Heart right ventricle (tissue), 16 donors: ENCODE results near the gene RCBTB2. TPM values are rescaled to one million over a fixed set of nuclear protein-coding genes. Genes with fewer than 3 reads are reported as not detected.

ENCODE experiments used
- ATAC-seq, 8 donors: fragments of 200-7000 bp; cut with Tn5 transposase; one replicate each; pipeline ENCODE4 v1.9.1; 2020; ENCODE audit warnings: mild to moderate bottlenecking in 8 of 8, moderate library complexity in 8 of 8, moderate number of reproducible peaks in 1 of 8
- DNase-seq, 2 donors: peaks; one replicate each; pipeline ENCODE4 v3.0.0-alpha.2; 2020
- H3K27ac ChIP-seq, 10 donors: fragments of 200-600 bp; sonication (generic) in 2 of 10; one replicate each; pipeline versions ENCODE4 v1.5.0 to v1.8.0; 2020 to 2022; ENCODE audit warnings: mild to moderate bottlenecking in 3 of 10
- H3K27me3 ChIP-seq, 7 donors: fragments of 200-600 bp; one replicate each; pipeline ENCODE4 v1.8.0; 2021 to 2022; ENCODE audit warnings: mild to moderate bottlenecking in 2 of 7
- H3K36me3 ChIP-seq, 9 donors: fragments of 200-600 bp; sonication (generic) in 1 of 9; one replicate each; pipeline versions ENCODE4 v1.5.0 to v1.8.0; 2020 to 2022; ENCODE audit warnings: mild to moderate bottlenecking in 2 of 9
- H3K4me1 ChIP-seq, 9 donors: fragments of 200-600 bp; sonication (generic) in 1 of 9; one replicate each; pipeline versions ENCODE4 v1.5.0 to v1.8.0; 2020 to 2022; ENCODE audit warnings: mild to moderate bottlenecking in 4 of 9
- H3K4me3 ChIP-seq, 10 donors: fragments of 200-600 bp; sonication (generic) in 2 of 10; one replicate each; pipeline versions ENCODE4 v1.5.0 to v1.8.0; 2020 to 2022; ENCODE audit warnings: mild to moderate bottlenecking in 7 of 10, moderate library complexity in 2 of 10
- H3K9me3 ChIP-seq, 11 donors: fragments of 200-600 bp in 10 of 11; sonication (generic) in 2 of 11; one replicate each; pipeline versions ENCODE4 v1.5.0 to v1.8.0; 2013 to 2022; ENCODE audit warnings: mild to moderate bottlenecking in 2 of 11, control low read depth in 1 of 11, moderate library complexity in 1 of 11
- CTCF ChIP-seq, 9 donors: fragments of 200-600 bp; sonication (generic) in 2 of 9; IDR thresholded peaks; one replicate each; pipeline versions ENCODE4 v1.5.0 to v1.8.0; 2021 to 2022; ENCODE audit warnings: antibody characterized with exemption in 9 of 9, mild to moderate bottlenecking in 5 of 9, moderate library complexity in 1 of 9
- WGBS, 2 donors: extraction: QIAGEN DNeasy Blood & Tissue Kit; methylation state at CpG; one replicate each; pipeline ENCODE4 v1.1.7; 2013; ENCODE audit warnings: inconsistent platforms in 1 of 2; 5-methylcytosine and 5-hydroxymethylcytosine counted together
- intact Hi-C, 10 donors: fragments of 100-400 bp; cut with DNase I; formaldehyde crosslinking; loops; one replicate each; pipeline versions ENCODE4 v1.11.1 to v1.14.2; 2022
- polyA plus RNA-seq, 2 donors: library from polyadenylated mRNA; stranded (reverse); fragments of 200-250 nt; gene quantifications; one replicate each; pipeline ENCODE4 v1.2.3, GENCODE V29; 2013
- total RNA-seq, 10 donors: library from RNA; stranded (reverse); fragmentation: NEBNext Ultra II Directional in 3 of 10; extraction: Animal tissue kit (Norgen Biotek cat#: 25700) in 3 of 10; gene quantifications; one replicate each; pipeline versions ENCODE4 v1.2.1 to v1.2.4, GENCODE V29; 2021 to 2023
- donor health status: Arrhythmogenic right ventricular cardiomyopathy.
- donor health status: ischemic (EF 13 %, LVEDD 7.1; RV severe dilation, severe dysfunction).
- donor health status: healthy with polysubstance abuse.
- donor health status: DM: no; HTN: yes; CAD: no.
- donor health status: DM: no; HTN: no; CAD: no.
- donor health status: ischemic (EF 25% LVEDD 6.9; RV normal size, moderate dysfunction).
- donor health status: ischemic (EF 25% LVEDD 5.7; RV mildly dilated, moderate dysfunction).
- donor health status: healthy.
- donor health status: DM: yes; HTN: yes; CAD: no.
- donor health status: Ischemic cardiomyopathy.
- donor health status: ischemic (EF 35%, LVEDD 5.7; RV mildly dilated, moderate dysfunction).
- donor health status: nonischemic (EF 11% LVEDD 7.7; RV severe dilation, severe dysfunction).
- donor health status: DM: yes; HTN: yes; CAD: no.
- donor health status: PGD.
- donor health status: ischemic (EF 29% LVEDD 5.4; RV normal size, mild dysfunction).
- donor health status: nonischemic (EF 23%, LVEDD 6.1; RV moderate dilation, normal function).

Gene RCBTB2
- total and polyA plus RNA-seq, 12 donors, result 4.9 to 22.9 (median 12.2) TPM

DNA sequence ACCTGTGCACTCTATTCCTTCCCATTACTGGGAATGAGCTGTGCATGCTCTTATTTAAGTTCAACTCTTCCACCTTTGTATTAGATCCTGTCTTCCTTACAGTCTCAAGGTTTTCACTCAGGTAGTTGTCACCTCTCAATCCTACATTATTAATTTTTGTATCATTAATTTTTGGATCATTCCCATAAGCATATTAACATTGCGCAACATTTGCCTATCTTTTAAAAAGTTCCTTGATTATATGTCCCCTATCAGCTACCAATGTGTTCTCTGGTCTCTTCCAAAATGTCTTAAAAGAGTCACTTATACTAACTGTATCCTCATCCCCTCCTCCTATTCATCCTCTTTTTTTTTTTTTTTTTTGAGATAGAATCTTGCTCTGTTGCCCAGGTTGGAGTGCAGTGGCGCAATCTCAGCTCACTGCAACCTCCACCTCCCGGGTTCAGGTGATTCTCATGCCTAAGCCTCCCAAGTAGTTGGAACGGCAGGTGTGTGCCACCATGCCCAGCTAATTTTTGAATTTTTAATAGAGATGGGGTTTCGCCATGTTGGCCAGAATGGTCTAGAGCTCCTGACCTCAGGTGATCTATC, 2.1 kb upstream of the RCBTB2 start:
- Histone ChIP-seq H3K27ac (peak overlapping the region in 1 of 10 donors; percentile 99), H3K4me1 (peaks cover 3 to 41% (median 20%) of the 10 kb centered on the region in 9 donors), H3K27me3 (no peaks in the 10 kb centered on the region), H3K9me3 (no peaks in the 10 kb centered on the region), H3K36me3 (no peaks in the 10 kb centered on the region), H3K4me3 (no peak overlapping the region)
- ATAC-seq, result no peak
- DNase-seq, result no peak
- TF ChIP-seq CTCF (IDR thresholded peaks at IDR 0.05), result no peak
- intact Hi-C loops, result loop anchor here in 6 of 10 donors (5.0 kb wide), 5 partner anchors 32 to 123 kb away; partner anchors contain the start of gene LPAR6 (in 1 of the 6)
- 87 to 97% methylated on average over 5 of the region's 5 CpGs for WGBS, 2 donors

DNA sequence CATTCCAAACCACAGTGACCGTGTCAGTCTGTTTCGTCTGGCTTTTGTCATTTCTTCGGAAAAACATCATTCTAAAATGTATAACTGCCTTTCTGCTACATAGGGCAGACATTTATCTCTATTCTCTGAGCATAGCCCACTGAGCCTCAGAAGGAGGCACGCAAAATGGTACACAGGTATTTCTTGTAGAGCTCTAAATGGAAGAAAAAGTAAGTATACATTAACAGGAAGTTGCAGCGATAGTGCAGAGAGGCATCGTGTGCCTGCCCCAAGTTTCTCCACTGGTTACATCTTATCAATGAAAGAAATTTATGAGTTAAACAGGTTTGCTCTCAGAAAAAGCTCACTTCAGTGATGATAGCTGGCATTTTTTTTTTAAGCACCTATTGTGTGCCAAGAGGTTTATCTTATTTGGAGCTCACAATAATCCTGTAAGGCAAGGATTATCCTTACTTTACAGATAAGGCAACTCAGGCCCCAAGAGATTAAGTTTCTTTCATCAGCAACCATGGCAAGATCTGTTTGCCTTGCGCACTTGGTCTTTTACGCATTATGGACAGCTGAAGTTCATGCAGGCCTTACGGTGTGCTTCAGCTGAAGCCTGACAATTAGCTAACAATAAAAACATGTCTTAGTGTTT, 1.2 kb upstream of the RCBTB2 start:
- intact Hi-C loops, result loop anchor here in 6 of 10 donors (2.0 to 5.0 kb wide), 6 partner anchors 33 to 131 kb away; partner anchors contain the start of gene LPAR6 (in 1 of the 6)
- no peak for TF ChIP-seq CTCF (IDR thresholded peaks at IDR 0.05)
- H3K4me3 ChIP-seq, result peak overlapping the region in 1 of 10 donors; percentile 74
- H3K27ac ChIP-seq, result peak overlapping the region in 8 of 10 donors; percentile 97 to 99 (median 99)
- no peak for DNase-seq
- 83 to 88% methylated on average over 9 of the region's 9 CpGs for WGBS, 2 donors
- peaks cover 3 to 46% (median 21%) of the 10 kb centered on the region in 9 donors for H3K4me1 ChIP-seq
- H3K9me3 ChIP-seq, result no peaks in the 10 kb centered on the region
- H3K27me3 ChIP-seq, result no peaks in the 10 kb centered on the region
- ATAC-seq, result no peak
- H3K36me3 ChIP-seq, result no peaks in the 10 kb centered on the region

- peak overlapping the region; percentile 97 to 99 (median 98) for H3K27ac ChIP-seq
- H3K27me3 ChIP-seq, result no peaks in the 10 kb centered on the region
- peak; percentile 14 to 60 (median 36) for ATAC-seq
- intact Hi-C loops, result loop anchor here in 6 of 10 donors (2.0 to 5.0 kb wide), 6 partner anchors 35 to 129 kb away; partner anchors contain the start of gene LPAR6 (in 1 of the 6)
- TF ChIP-seq CTCF (IDR thresholded peaks at IDR 0.05), result no peak
- H3K4me1 ChIP-seq, result peaks cover 3 to 64% (median 40%) of the 10 kb centered on the region in 9 donors
- H3K4me3 ChIP-seq, result peak overlapping the region; percentile 59 to 76 (median 74)
- 1 to 2% methylated on average over 16 of the region's 16 CpGs for WGBS, 2 donors
- no peaks in the 10 kb centered on the region for H3K36me3 ChIP-seq
- H3K9me3 ChIP-seq, result no peaks in the 10 kb centered on the region
- no peak for DNase-seq
Observed at GRCh38 chr13:48532256-48532505, 699 bp downstream of the RCBTB2 start.

DNA sequence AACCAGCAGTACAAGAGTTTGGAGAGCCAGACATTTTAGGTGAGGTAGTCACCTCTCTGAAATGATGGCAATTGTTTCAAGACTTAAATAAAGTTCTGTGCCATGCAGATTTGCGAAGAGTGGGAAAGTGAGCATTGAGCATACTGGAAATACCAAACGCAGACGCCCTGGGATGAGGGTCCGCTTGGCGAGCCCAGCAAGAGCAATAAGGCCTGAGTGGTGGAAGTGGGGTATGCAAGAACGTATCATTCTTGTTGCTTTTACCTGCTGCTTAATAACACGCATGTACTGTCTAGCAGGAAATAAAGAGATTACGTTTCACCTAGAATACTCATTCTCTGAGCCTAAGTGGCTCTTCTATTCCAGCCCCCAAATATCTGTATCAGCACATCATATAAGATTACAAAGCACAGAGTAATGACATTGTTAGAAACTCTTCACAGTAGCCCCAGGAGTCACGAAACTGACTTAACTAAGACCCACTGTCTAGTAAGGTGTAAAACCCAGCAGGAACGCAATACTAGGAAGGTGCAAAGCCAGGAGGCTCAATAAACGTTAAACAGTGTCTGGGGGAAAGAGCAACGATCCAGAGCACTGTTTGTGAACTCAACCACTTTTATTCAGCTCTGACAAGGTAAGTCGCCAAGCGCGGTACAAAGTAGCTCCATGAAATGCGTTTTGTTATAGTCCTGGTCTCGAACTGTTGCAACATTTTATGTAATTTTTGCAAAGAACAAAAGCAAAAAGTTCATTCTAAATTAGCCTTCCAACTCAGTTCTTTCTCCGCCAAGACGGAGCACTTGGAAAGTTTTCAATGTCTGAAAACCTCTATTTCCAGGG, 1.2 kb downstream of the RCBTB2 start:
- H3K4me1 ChIP-seq, result peaks cover 3 to 68% (median 42%) of the 10 kb centered on the region in 9 donors
- no peaks in the 10 kb centered on the region for H3K9me3 ChIP-seq
- ATAC-seq (peak in 4 of 8 donors; percentile 0 to 4 (median 2)), DNase-seq (no peak)
- H3K4me3 ChIP-seq, result peak overlapping the region; percentile 59 to 76 (median 74)
- H3K36me3 ChIP-seq, result no peaks in the 10 kb centered on the region
- peak overlapping the region; percentile 97 to 99 (median 98) for H3K27ac ChIP-seq
- no peak for TF ChIP-seq CTCF (IDR thresholded peaks at IDR 0.05)
- intact Hi-C loops, result loop anchor here in 6 of 10 donors (2.0 to 5.0 kb wide), 6 partner anchors 36 to 129 kb away; partner anchors contain the start of gene LPAR6 (in 1 of the 6)
- WGBS, 2 donors, result 33 to 38% methylated on average over 19 of the region's 19 CpGs
- H3K27me3 ChIP-seq, result no peaks in the 10 kb centered on the region
